Upper lobe of left lung (tissue), 6 donors: ENCODE data around the gene ITPKB. TPM values are rescaled to one million over a fixed set of nuclear protein-coding genes. Genes with fewer than 3 reads are reported as not detected.

ENCODE experiments used
- ATAC-seq, 2 donors: fragments of 200-7000 bp; cut with Tn5 transposase; one replicate each; pipeline ENCODE4 v1.9.1; 2022; ENCODE audit warnings: mild to moderate bottlenecking in 2 of 2, moderate library complexity in 2 of 2; ENCODE audit not compliant: low FRiP score in 2 of 2
- DNase-seq, 2 donors: peaks; one replicate each; pipeline ENCODE4 v3.0.0-alpha.2; 2019 to 2020
- H3K27ac ChIP-seq, 4 donors: fragments of 200-600 bp; sonication (generic); one replicate each; pipeline ENCODE4 v1.5.1; 2016 to 2019
- H3K27me3 ChIP-seq, 4 donors: fragments of 200-600 bp; sonication (generic); one replicate each; pipeline ENCODE4 v1.5.1; 2017 to 2019
- H3K36me3 ChIP-seq, 4 donors: fragments of 200-600 bp; sonication (generic); one replicate each; pipeline ENCODE4 v1.5.1; 2016 to 2019
- H3K4me1 ChIP-seq, 4 donors: fragments of 200-600 bp; sonication (generic); one replicate each; pipeline ENCODE4 v1.5.1; 2018 to 2019
- H3K4me3 ChIP-seq, 4 donors: fragments of 200-600 bp; sonication (generic); one replicate each; pipeline ENCODE4 v1.5.1; 2017 to 2019; ENCODE audit warnings: mild to moderate bottlenecking in 2 of 4, moderate library complexity in 1 of 4
- H3K9me3 ChIP-seq, 4 donors: fragments of 200-600 bp; sonication (generic); one replicate each; pipeline ENCODE4 v1.5.1; 2018 to 2019
- EP300 ChIP-seq, 4 donors: sonication (generic); formaldehyde crosslinking; IDR thresholded peaks; one replicate each; pipeline ENCODE4 v1.5.1; 2017; ENCODE audit warnings: antibody characterized with exemption in 4 of 4, control low read depth in 2 of 4
- POLR2A ChIP-seq, 4 donors: fragments of 450-650 bp; IDR thresholded peaks; one replicate each; pipeline ENCODE4 v1.5.1; 2016 to 2017; ENCODE audit warnings: antibody characterized with exemption in 4 of 4, mild to moderate bottlenecking in 2 of 4
- POLR2AphosphoS5 ChIP-seq, 2 donors: sonication (generic); formaldehyde crosslinking; IDR thresholded peaks; one replicate each; pipeline ENCODE4 v1.5.1; 2017; ENCODE audit warnings: antibody characterized with exemption in 2 of 2
- WGBS, 2 donors: methylation state at CpG; one replicate each; pipeline ENCODE4 v1.1.5; 2017 to 2018; 5-methylcytosine and 5-hydroxymethylcytosine counted together
- total RNA-seq, 6 donors: library from RNA; depleted of rRNA in 4 of 6; stranded (reverse); fragments of >200 nt in 4 of 6; gene quantifications; one replicate each; pipeline versions ENCODE4 v1.1.0 to v1.2.1, GENCODE V29; 2016 to 2021
- TF ChIP-seq, protein P1 (sequence below), 6 experiments: fragments of 450-650 bp in 4 of 6; fragments of 200-600 bp in 2 of 6; sonication (generic) in 2 of 6; IDR thresholded peaks; one replicate each; pipeline ENCODE4 v1.5.1; 2016 to 2019; ENCODE audit warnings: antibody characterized with exemption in 6 of 6
- donor health status: DM: no; HTN: no; CAD: no; lungs with moderate emphysema.
- donor health status: DM: no; HTN: yes; CAD: no; lungs with severe emphysema.

ITPKB gene
- total RNA-seq, 6 donors from 2014 or later, result 19.8 to 62.9 (median 45.8) TPM

DNA sequence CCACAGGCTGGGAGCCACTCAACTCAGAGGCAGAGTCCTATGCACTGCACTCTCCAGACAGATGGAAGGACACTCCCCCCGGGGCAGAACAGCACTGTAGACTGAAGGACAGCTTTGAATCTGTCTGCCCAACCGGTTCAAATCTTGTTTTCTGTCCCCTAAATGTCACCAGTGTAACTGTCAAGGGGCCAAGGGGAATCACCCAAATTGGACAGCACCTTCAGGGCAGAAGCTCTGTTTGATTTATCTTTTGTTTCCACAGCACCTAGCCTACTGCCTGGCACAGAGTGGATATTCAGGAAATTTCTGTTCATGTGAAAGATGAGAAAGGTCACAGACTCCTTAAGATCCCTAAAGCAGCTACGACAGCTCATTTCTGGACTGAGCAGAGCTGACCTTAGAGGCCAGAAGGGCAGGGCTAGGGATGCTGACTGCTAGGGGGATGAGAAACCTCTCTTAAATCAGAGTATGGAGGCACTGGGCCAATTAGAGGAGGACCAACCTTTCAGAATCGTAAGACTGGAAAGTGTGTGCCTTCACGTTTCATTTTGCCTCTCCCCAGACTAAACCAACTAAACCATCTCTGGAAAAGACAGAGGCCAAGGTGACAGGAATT is 41.0 kb downstream of the ITPKB start:
- no peak for DNase-seq
- Histone ChIP-seq H3K36me3 (peaks cover 0 to 7% (median 2%) of the 10 kb centered on the region in 4 donors), H3K27ac (peak overlapping the region in 2 of 4 donors; percentile 17 to 51), H3K9me3 (no peaks in the 10 kb centered on the region), H3K27me3 (no peaks in the 10 kb centered on the region), H3K4me3 (no peak overlapping the region), H3K4me1 (peaks cover 12 to 25% (median 16%) of the 10 kb centered on the region in 4 donors)
- 76 to 85% methylated on average over 3 to 5 of the region's 5 CpGs for WGBS, 2 donors
- ATAC-seq, result no peak
- no peak for TF ChIP-seq POLR2AphosphoS5 (IDR thresholded peaks at IDR 0.05)
- TF ChIP-seq, protein P1, sequence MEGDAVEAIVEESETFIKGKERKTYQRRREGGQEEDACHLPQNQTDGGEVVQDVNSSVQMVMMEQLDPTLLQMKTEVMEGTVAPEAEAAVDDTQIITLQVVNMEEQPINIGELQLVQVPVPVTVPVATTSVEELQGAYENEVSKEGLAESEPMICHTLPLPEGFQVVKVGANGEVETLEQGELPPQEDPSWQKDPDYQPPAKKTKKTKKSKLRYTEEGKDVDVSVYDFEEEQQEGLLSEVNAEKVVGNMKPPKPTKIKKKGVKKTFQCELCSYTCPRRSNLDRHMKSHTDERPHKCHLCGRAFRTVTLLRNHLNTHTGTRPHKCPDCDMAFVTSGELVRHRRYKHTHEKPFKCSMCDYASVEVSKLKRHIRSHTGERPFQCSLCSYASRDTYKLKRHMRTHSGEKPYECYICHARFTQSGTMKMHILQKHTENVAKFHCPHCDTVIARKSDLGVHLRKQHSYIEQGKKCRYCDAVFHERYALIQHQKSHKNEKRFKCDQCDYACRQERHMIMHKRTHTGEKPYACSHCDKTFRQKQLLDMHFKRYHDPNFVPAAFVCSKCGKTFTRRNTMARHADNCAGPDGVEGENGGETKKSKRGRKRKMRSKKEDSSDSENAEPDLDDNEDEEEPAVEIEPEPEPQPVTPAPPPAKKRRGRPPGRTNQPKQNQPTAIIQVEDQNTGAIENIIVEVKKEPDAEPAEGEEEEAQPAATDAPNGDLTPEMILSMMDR (IDR thresholded peaks at IDR 0.05), result no peak
- no peak for TF ChIP-seq EP300 (IDR thresholded peaks at IDR 0.05)
- TF ChIP-seq POLR2A (IDR thresholded peaks at IDR 0.05), result no peak

DNA sequence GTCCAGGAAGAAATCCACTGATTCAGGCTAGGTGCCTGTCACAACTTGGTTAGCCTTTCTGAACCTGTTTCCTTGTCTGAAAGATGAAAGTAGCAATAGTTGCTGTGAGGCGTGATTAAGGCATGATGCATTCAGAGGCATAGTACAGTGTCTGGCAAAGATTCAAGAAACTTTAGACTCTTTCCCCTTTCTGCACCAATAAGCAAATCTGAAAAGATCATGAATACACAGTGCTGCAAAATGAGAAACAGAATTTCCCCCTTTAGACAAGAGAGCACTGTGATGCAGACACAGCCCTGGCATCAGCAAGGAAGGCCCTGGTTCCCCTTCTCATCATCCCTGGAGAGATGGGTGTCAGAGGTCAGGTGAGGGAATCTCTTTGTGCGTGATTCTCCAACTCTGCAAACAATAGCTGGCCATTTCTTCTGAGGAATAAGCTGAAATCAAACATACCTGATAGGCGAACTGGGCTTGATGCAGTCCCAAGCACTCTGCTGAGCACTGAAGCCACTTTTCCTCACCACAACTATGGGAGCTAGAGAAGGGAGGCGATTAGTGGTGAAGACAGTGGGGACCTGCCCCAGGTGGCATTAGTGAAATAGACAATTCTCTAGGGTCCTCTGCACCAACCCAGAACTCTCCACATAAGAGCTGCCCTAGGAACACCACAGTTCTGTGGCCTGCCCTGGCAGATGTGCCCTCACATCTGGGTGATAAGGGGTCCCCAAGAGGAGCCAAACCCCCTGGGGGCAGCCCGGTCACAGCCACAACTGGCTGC is 41.7 kb downstream of the ITPKB start:
- TF ChIP-seq EP300 (IDR thresholded peaks at IDR 0.05) (no peak), POLR2AphosphoS5 (IDR thresholded peaks at IDR 0.05) (no peak), POLR2A (IDR thresholded peaks at IDR 0.05) (no peak)
- TF ChIP-seq, protein P1 (IDR thresholded peaks at IDR 0.05), result no peak
- Histone ChIP-seq H3K4me1 (peaks cover 8 to 25% (median 16%) of the 10 kb centered on the region in 4 donors), H3K27me3 (no peaks in the 10 kb centered on the region), H3K4me3 (no peak overlapping the region), H3K36me3 (peaks cover 0 to 7% (median 2%) of the 10 kb centered on the region in 4 donors), H3K9me3 (no peaks in the 10 kb centered on the region), H3K27ac (peak overlapping the region in 1 of 4 donors; percentile 51)
- 82 to 87% methylated on average over 4 of the region's 5 CpGs for WGBS, 2 donors
- no peak for DNase-seq
- ATAC-seq, result peak in 1 of 2 donors; percentile 56

DNA sequence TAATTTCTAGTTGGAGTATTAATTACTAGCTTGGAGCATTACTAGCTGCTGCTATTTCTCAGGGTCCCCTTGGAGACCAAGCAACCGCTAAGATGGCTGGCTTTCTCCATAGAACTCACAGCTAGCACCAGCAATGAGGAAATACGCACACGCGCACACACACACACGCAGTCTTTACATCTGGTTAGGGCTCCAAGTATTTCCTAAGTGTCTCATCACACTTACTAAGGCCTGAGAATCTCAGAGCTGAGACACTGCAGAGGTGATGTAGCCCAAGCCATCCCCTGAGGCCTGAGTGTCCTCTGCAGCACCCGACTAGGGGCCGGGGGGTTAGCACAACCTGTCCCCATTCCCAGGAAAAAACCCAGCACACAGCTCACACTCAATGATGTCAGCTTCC is 42.5 kb downstream of the ITPKB start:
- Histone ChIP-seq H3K9me3 (no peaks in the 10 kb centered on the region), H3K4me3 (no peak overlapping the region), H3K36me3 (peaks cover 0 to 7% (median 2%) of the 10 kb centered on the region in 4 donors), H3K4me1 (peaks cover 7 to 25% (median 16%) of the 10 kb centered on the region in 4 donors), H3K27me3 (no peaks in the 10 kb centered on the region), H3K27ac (peak overlapping the region in 1 of 4 donors; percentile 51)
- 93 to 96% methylated on average over 5 to 7 of the region's 7 CpGs for WGBS, 2 donors
- DNase-seq, result no peak
- no peak for ATAC-seq
- TF ChIP-seq EP300 (IDR thresholded peaks at IDR 0.05), result no peak
- TF ChIP-seq POLR2A (IDR thresholded peaks at IDR 0.05), result no peak
- TF ChIP-seq POLR2AphosphoS5 (IDR thresholded peaks at IDR 0.05), result no peak

DNA sequence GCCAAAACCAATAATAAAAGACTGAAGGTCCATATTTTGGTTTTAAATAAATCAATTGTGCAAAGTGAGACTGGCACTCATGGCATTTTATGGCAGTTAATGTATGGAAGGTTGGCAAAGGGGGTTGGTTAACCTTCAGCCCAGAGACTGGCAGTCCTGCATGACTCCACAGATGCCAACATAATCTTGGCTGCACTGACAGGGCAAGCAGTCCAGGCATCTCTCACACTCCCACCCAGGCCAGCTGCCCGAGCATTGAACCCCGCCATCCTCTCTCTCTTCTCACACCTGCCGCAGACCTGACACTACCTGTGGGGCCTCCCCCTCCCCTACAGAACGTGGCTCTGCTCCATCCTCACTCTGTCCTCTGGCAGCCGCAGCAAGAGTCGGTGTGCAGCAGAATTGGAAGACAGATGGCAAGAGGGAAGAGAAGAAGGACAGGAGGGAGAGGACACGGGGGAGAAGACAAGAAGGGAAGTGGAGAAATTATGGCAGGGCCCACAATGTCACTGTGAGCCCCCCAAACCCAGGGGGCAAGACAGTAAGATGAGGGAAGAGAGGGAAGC is 43.7 kb downstream of the ITPKB start:
- Histone ChIP-seq H3K9me3 (no peaks in the 10 kb centered on the region), H3K36me3 (peaks cover 0 to 7% (median 2%) of the 10 kb centered on the region in 4 donors), H3K27ac (peak overlapping the region in 1 of 4 donors; percentile 8), H3K4me1 (peaks cover 18 to 35% (median 27%) of the 10 kb centered on the region in 4 donors), H3K4me3 (no peak overlapping the region), H3K27me3 (no peaks in the 10 kb centered on the region)
- no peak for DNase-seq
- 83 to 93% methylated on average over 7 of the region's 7 CpGs for WGBS, 2 donors
- TF ChIP-seq POLR2AphosphoS5 (IDR thresholded peaks at IDR 0.05) (no peak), POLR2A (IDR thresholded peaks at IDR 0.05) (no peak), EP300 (IDR thresholded peaks at IDR 0.05) (no peak)
- TF ChIP-seq, protein P1 (IDR thresholded peaks at IDR 0.05), result no peak
- ATAC-seq, result no peak

DNA sequence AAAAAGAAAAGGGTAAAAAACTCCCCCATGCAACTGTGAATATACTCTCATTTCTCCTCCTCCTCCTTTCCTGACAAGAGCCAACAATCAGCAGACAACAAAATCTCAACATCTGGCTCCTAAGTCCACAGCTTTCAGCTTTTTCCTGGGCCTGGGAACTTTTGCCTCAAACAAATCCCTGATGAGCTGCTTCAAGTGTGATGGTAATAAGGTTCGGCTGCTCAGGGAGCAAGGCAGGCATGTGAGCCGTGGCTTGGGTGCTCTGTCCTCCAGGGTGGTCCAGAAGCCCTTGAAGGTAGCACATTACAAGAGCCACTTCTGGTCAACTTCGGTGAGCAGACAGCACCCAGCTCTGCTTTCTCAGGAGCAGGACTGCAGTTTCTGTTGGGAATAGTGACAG is 46.3 kb downstream of the ITPKB start:
- peak overlapping the region; percentile 24 to 83 (median 68) for H3K27ac ChIP-seq
- 69 to 79% methylated on average over 2 to 3 of the region's 3 CpGs for WGBS, 2 donors
- DNase-seq, result no peak
- TF ChIP-seq POLR2A (IDR thresholded peaks at IDR 0.05) (no peak), POLR2AphosphoS5 (IDR thresholded peaks at IDR 0.05) (no peak), EP300 (IDR thresholded peaks at IDR 0.05) (no peak)
- TF ChIP-seq, protein P1 (IDR thresholded peaks at IDR 0.05), result no peak
- peaks cover 36 to 48% (median 42%) of the 10 kb centered on the region in 4 donors for H3K4me1 ChIP-seq
- H3K9me3 ChIP-seq, result no peaks in the 10 kb centered on the region
- no peak for ATAC-seq
- H3K4me3 ChIP-seq, result no peak overlapping the region
- no peaks in the 10 kb centered on the region for H3K27me3 ChIP-seq
- no peaks in the 10 kb centered on the region for H3K36me3 ChIP-seq
